SK-N-SH (cell line): Measurements from ENCODE around the gene FBP1.

Experiments used
- GABPA ChIP-seq: IDR thresholded peaks from 2 replicates; pipeline ENCODE4 v1.4.0; 2012; ENCODE audit warnings: low read depth, mild to moderate bottlenecking
- MXI1 ChIP-seq: IDR thresholded peaks from 2 replicates; pipeline ENCODE4 v1.6.1; 2012; ENCODE audit warnings: mild to moderate bottlenecking, low read depth, low read length, improper control_type of control experiment
- NFIC ChIP-seq: IDR thresholded peaks from 2 replicates; pipeline ENCODE4 v1.4.0; 2012; ENCODE audit warnings: borderline replicate concordance
- POLR2AphosphoS5 ChIP-seq: IDR thresholded peaks from 2 replicates; pipeline ENCODE4 v1.6.1; 2012; ENCODE audit warnings: low read depth, low read length
- TCF12 ChIP-seq: IDR thresholded peaks from 2 replicates; pipeline ENCODE4 v1.4.0; 2012
- TF ChIP-seq, protein P1 (sequence below): fragments of 200-600 bp; sonication (generic); IDR thresholded peaks from 2 replicates; pipeline ENCODE4 v1.6.1; 2017; ENCODE audit warnings: antibody characterized with exemption, mild to moderate bottlenecking, moderate library complexity

DNA sequence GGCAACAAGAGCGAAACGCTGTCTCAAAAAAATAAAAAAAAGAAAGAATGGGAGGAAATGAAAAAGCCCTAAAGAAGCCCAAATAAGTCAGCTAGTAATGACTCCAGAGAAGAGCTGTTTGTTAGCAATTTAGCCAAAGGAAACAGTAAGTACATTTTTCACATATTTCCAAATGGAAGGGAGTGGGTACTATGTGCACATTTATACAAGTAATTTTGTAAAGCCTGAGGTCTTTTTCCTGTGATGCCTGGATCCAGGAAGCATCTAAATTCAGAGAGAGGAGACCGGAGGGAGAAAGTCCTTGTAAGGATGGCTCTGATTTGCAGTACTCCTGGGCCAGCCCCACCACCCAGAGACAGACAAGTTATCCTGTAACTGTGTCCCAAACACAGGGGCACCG lies 14.7 kb downstream of the FBP1 start:
- TF ChIP-seq TCF12 (no peak), POLR2AphosphoS5 (no peak), GABPA (no peak), MXI1 (no peak), NFIC (no peak)
- TF ChIP-seq, protein P1, sequence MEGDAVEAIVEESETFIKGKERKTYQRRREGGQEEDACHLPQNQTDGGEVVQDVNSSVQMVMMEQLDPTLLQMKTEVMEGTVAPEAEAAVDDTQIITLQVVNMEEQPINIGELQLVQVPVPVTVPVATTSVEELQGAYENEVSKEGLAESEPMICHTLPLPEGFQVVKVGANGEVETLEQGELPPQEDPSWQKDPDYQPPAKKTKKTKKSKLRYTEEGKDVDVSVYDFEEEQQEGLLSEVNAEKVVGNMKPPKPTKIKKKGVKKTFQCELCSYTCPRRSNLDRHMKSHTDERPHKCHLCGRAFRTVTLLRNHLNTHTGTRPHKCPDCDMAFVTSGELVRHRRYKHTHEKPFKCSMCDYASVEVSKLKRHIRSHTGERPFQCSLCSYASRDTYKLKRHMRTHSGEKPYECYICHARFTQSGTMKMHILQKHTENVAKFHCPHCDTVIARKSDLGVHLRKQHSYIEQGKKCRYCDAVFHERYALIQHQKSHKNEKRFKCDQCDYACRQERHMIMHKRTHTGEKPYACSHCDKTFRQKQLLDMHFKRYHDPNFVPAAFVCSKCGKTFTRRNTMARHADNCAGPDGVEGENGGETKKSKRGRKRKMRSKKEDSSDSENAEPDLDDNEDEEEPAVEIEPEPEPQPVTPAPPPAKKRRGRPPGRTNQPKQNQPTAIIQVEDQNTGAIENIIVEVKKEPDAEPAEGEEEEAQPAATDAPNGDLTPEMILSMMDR: no peak
